ENCODE measurements around the gene TBC1D8B. TPM values are rescaled to one million over a fixed set of nuclear protein-coding genes. Genes with fewer than 3 reads are reported as not detected.

TBC1D8B gene
- total RNA-seq, 1 experiment from 2014 or later, result 14.9 TPM

- Mint-ChIP-seq H3K4me1 (ENCODE audit: low read depth, unreplicated experiment) (peaks cover 46% of the 10 kb centered on the region), H3K27ac (ENCODE audit: unreplicated experiment) (no peak overlapping the region), H3K4me3 (ENCODE audit: low read depth, unreplicated experiment) (no peak overlapping the region), H3K9me3 (ENCODE audit: low read depth, unreplicated experiment) (no peaks in the 10 kb centered on the region), H3K27me3 (ENCODE audit: unreplicated experiment) (no peaks in the 10 kb centered on the region), H3K36me3 (ENCODE audit: insufficient read depth, unreplicated experiment) (peaks cover 4% of the 10 kb centered on the region)
- peak; percentile 75 for DNase-seq
- CTCF ChIA-PET, result interaction anchor here (0.7 to 1.5 kb wide), 6 partner anchors 19 to 647 kb away, joined by 3 to 39 read pairs (median 4); no protein-coding TSS in a partner anchor
- intact Hi-C loops (cut with micrococcal nuclease; ENCODE audit: unreplicated experiment), result loop anchor here (1.0 to 10.0 kb wide), 3 partner anchors 38 to 550 kb away; partner anchors contain the start of gene FRMPD3
- BruUV-seq (replicated peaks), result no TSS peak
- peak; percentile 74 for TF ChIP-seq CTCF (IDR thresholded peaks at IDR 0.05; ENCODE audit: unreplicated experiment)
Observed at GRCh38 chrX:106894392-106894909, 92.0 kb downstream of the TBC1D8B start.

- peaks cover 52% of the 10 kb centered on the region for H3K4me1 Mint-ChIP-seq (ENCODE audit: low read depth, unreplicated experiment)
- H3K27me3 Mint-ChIP-seq (ENCODE audit: unreplicated experiment), result no peaks in the 10 kb centered on the region
- peaks cover 4% of the 10 kb centered on the region for H3K36me3 Mint-ChIP-seq (ENCODE audit: insufficient read depth, unreplicated experiment)
- no TSS peak for BruUV-seq (replicated peaks)
- peak; percentile 57 for DNase-seq
- TF ChIP-seq CTCF (IDR thresholded peaks at IDR 0.05; ENCODE audit: unreplicated experiment), result no peak
- H3K9me3 Mint-ChIP-seq (ENCODE audit: low read depth, unreplicated experiment), result no peaks in the 10 kb centered on the region
- intact Hi-C loops (cut with micrococcal nuclease; ENCODE audit: unreplicated experiment), result loop anchor here (1.0 to 10.0 kb wide), 3 partner anchors 38 to 550 kb away; partner anchors contain the start of gene FRMPD3
- no peak overlapping the region for H3K4me3 Mint-ChIP-seq (ENCODE audit: low read depth, unreplicated experiment)
- CTCF ChIA-PET, result interaction anchor here (0.6 to 1.5 kb wide), 7 partner anchors 19 to 647 kb away, joined by 3 to 39 read pairs (median 3); no protein-coding TSS in a partner anchor
- H3K27ac Mint-ChIP-seq (ENCODE audit: unreplicated experiment), result peak overlapping the region; percentile 70
Observed at GRCh38 chrX:106894978-106895452, 92.5 kb downstream of the TBC1D8B start.

GRCh38 chrX:106897259-106897658, 94.8 kb downstream of the TBC1D8B start:
- Mint-ChIP-seq H3K4me3 (ENCODE audit: low read depth, unreplicated experiment) (no peak overlapping the region), H3K27me3 (ENCODE audit: unreplicated experiment) (no peaks in the 10 kb centered on the region), H3K36me3 (ENCODE audit: insufficient read depth, unreplicated experiment) (peaks cover 4% of the 10 kb centered on the region), H3K27ac (ENCODE audit: unreplicated experiment) (no peak overlapping the region), H3K4me1 (ENCODE audit: low read depth, unreplicated experiment) (peaks cover 45% of the 10 kb centered on the region), H3K9me3 (ENCODE audit: low read depth, unreplicated experiment) (no peaks in the 10 kb centered on the region)
- TF ChIP-seq CTCF (IDR thresholded peaks at IDR 0.05; ENCODE audit: unreplicated experiment), result no peak
- DNase-seq, result no peak
- CTCF ChIA-PET, result interaction anchor here (0.6 to 2.7 kb wide), 4 partner anchors 35 to 923 kb away, joined by 4 to 29 read pairs (median 8); no protein-coding TSS in a partner anchor
- intact Hi-C loops (cut with micrococcal nuclease; ENCODE audit: unreplicated experiment), result loop anchor here (10.0 kb wide), 1 partner anchor 548 kb away; the partner anchor contains the start of gene FRMPD3
- BruUV-seq (replicated peaks), result no TSS peak

- Mint-ChIP-seq H3K27me3 (ENCODE audit: unreplicated experiment) (no peaks in the 10 kb centered on the region), H3K9me3 (ENCODE audit: low read depth, unreplicated experiment) (no peaks in the 10 kb centered on the region), H3K27ac (ENCODE audit: unreplicated experiment) (peak overlapping the region; percentile 17), H3K4me3 (ENCODE audit: low read depth, unreplicated experiment) (no peak overlapping the region), H3K36me3 (ENCODE audit: insufficient read depth, unreplicated experiment) (peaks cover 4% of the 10 kb centered on the region), H3K4me1 (ENCODE audit: low read depth, unreplicated experiment) (peaks cover 45% of the 10 kb centered on the region)
- intact Hi-C loops (cut with micrococcal nuclease; ENCODE audit: unreplicated experiment), result loop anchor here (1.0 to 10.0 kb wide), 2 partner anchors 55 to 546 kb away; partner anchors contain the start of gene FRMPD3
- no TSS peak for BruUV-seq (replicated peaks)
- TF ChIP-seq CTCF (IDR thresholded peaks at IDR 0.05; ENCODE audit: unreplicated experiment), result peak; percentile 22
- CTCF ChIA-PET, result interaction anchor here (0.7 to 2.7 kb wide), 8 partner anchors 24 to 68 kb away, joined by 3 to 29 read pairs (median 4); no protein-coding TSS in a partner anchor
- peak; percentile 25 for DNase-seq
Observed at GRCh38 chrX:106898462-106898861, 96.0 kb downstream of the TBC1D8B start.

Measured in Calu3 (cell line).